Subcutaneous adipose tissue (tissue), 4 donors: ENCODE measurements around the gene NKAIN2. TPM values are rescaled to one million over a fixed set of nuclear protein-coding genes. Genes with fewer than 3 reads are reported as not detected.

Source experiments
- total RNA-seq, 4 donors: library from RNA; depleted of rRNA; stranded (reverse); fragments of >200 nt; gene quantifications; one replicate each; pipeline ENCODE4 v1.1.0, GENCODE V29; 2016
- TF ChIP-seq, protein P1 (sequence below): fragments of 450-650 bp; IDR thresholded peaks from one replicate; pipeline ENCODE4 v1.5.1; 2016; ENCODE audit warnings: low read depth, mild to moderate bottlenecking, control low read depth, antibody characterized with exemption, moderate library complexity

NKAIN2 gene
- total RNA-seq, 4 donors from 2014 or later = not detected

DNA sequence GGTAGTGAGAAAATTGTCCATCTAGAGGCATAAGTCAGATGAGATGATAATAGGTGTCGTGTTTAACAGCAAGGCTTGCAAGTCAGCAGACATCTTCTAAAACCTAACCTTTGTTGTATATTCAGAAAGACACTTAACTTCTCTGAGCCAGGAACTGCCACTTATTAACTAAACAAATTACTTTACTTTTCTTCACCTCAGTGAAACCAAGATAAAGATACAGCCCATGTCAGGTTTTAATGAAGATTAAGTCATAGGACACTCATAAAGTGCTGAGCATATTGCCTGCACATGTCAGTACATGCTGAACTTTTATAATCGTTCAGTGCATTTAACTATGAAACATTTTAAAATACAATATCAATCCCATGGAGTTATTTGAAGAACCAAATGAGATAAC is 286.8 kb downstream of the NKAIN2 start:
- TF ChIP-seq, protein P1, sequence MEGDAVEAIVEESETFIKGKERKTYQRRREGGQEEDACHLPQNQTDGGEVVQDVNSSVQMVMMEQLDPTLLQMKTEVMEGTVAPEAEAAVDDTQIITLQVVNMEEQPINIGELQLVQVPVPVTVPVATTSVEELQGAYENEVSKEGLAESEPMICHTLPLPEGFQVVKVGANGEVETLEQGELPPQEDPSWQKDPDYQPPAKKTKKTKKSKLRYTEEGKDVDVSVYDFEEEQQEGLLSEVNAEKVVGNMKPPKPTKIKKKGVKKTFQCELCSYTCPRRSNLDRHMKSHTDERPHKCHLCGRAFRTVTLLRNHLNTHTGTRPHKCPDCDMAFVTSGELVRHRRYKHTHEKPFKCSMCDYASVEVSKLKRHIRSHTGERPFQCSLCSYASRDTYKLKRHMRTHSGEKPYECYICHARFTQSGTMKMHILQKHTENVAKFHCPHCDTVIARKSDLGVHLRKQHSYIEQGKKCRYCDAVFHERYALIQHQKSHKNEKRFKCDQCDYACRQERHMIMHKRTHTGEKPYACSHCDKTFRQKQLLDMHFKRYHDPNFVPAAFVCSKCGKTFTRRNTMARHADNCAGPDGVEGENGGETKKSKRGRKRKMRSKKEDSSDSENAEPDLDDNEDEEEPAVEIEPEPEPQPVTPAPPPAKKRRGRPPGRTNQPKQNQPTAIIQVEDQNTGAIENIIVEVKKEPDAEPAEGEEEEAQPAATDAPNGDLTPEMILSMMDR = no peak

DNA sequence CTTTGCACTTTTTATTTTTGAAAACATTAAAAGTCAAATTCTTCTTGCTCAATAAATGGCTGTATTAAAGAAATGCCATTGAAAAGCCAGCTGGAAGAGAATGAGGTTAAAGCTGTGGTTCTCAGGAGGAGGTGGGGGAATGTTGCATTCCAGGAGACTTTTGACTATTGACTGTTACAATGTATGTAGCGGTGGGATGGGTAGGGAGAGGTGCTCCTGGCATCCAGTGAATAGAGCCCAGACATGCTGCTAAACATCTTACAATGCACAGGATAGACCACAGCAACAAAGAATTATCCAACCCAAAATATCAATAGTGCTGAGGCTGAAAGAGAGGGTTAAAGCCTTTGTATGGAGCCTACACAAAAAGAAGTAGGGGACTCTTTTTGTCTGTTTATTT is 295.9 kb downstream of the NKAIN2 start:
- TF ChIP-seq, protein P1 = no peak

GRCh38 chr6:124110514-124110913 is 306.8 kb downstream of the NKAIN2 start:
- TF ChIP-seq, protein P1 = no peak

DNA sequence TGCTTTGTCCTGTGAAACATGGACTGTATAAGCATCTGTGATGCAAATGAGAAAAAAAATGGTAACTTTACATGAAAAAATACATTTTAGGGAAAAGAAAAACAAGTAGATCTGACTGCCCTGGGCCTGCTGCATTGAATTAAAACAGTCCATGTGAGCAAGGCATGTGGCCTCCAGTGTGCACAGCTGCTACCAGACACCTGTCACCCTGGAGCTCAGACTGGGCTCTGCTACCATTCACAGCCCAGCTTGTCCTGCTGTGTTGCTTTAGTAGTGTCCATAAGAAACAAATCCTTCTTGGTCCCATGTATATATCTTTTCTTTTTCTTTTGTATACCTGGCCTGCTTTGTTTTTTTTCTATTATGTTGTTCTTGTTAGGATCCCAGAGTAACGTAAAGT is 315.9 kb downstream of the NKAIN2 start:
- TF ChIP-seq, protein P1 = no peak

DNA sequence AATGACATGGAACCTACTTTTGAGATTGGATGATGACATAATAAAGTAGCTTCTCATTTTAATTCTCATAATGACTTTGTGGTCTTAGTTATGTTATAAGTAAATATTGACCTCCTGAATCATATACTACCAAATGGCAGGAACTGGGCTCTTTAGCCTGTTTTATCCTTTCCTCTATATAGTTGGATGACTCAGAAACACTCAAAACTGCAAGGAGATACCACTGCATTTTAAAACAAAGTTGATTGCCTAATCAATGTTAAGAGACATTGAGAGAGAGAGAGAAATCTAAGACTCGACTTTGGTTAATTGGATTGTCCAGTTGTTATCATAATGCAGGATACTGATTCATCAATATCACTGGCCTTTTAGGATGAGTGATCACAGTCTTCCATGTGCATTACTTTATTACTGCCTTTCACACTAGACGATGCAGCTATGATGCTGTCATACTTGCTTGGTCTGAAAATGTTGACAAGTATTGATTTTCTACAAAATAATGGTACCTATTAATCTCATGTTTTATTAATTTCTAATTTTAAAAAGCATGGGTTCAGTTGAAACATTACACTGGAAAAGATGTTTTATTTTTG is 320.0 kb downstream of the NKAIN2 start:
- TF ChIP-seq, protein P1 = no peak

DNA sequence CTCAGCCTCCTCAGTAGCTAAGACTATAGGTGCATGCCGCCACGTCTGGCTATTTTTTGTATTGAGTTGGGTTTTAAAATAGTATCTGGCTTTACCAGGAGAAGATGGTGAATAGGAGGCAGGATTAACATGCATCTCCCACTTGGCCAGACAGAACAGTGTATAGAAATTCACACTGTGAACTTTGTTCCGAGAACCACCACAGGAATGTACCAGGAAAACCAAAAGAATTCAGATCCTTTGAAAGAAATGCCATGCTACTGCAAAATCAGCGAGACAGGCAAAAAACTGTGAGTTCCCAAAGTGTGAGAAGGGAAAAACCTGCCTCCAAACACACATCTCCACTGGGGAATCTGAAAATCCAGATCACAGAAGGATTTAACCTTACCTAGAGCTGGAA is 327.6 kb downstream of the NKAIN2 start:
- TF ChIP-seq, protein P1 = no peak

- TF ChIP-seq, protein P1 = no peak
These were observed 328.1 kb downstream of the NKAIN2 start for GRCh38 chr6:124131779-124132178.
